Measurements from ENCODE around the gene MN1. TPM values are rescaled to one million over a fixed set of nuclear protein-coding genes. Genes with fewer than 3 reads are reported as not detected.

MN1 gene
- total RNA-seq, 1 donor from 2014 or later, result 0.53 TPM

GRCh38 chr22:27718186-27719035 is 83.1 kb downstream of the MN1 start:
- DNase-seq (ENCODE audit: low read depth, low spot score), result peak; percentile 47

GRCh38 chr22:27717094-27717493 is 84.5 kb downstream of the MN1 start:
- DNase-seq (ENCODE audit: low read depth, low spot score), result no peak

- no peak for DNase-seq (ENCODE audit: low read depth, low spot score)
Measured at GRCh38 chr22:27716074-27716473, 85.5 kb downstream of the MN1 start.

GRCh38 chr22:27715106-27715505 is 86.5 kb downstream of the MN1 start:
- no peak for DNase-seq (ENCODE audit: low read depth, low spot score)

- DNase-seq (ENCODE audit: low read depth, low spot score), result no peak
Measured at GRCh38 chr22:27714068-27714467, 87.5 kb downstream of the MN1 start.

GRCh38 chr22:27713461-27713860 is 88.1 kb downstream of the MN1 start:
- DNase-seq (ENCODE audit: low read depth, low spot score), result no peak

- no peak for DNase-seq (ENCODE audit: low read depth, low spot score)
Measured at GRCh38 chr22:27711756-27712155, 89.8 kb downstream of the MN1 start.

- DNase-seq (ENCODE audit: low read depth, low spot score), result no peak
Measured at GRCh38 chr22:27711012-27711411, 90.5 kb downstream of the MN1 start.

GRCh38 chr22:27709919-27710675 is 91.5 kb downstream of the MN1 start:
- no peak for DNase-seq (ENCODE audit: low read depth, low spot score)

GRCh38 chr22:27706489-27706888 is 95.1 kb downstream of the MN1 start:
- DNase-seq (ENCODE audit: low read depth, low spot score), result no peak

- no peak for DNase-seq (ENCODE audit: low read depth, low spot score)
Measured at GRCh38 chr22:27705408-27706080, 96.0 kb downstream of the MN1 start.

GRCh38 chr22:27704581-27704980 is 97.0 kb downstream of the MN1 start:
- no peak for DNase-seq (ENCODE audit: low read depth, low spot score)

GRCh38 chr22:27699383-27700019 is 102.1 kb downstream of the MN1 start:
- no peak for DNase-seq (ENCODE audit: low read depth, low spot score)

- no peak for DNase-seq (ENCODE audit: low read depth, low spot score)
Measured at GRCh38 chr22:27698813-27699212, 102.7 kb downstream of the MN1 start.

Other genes starting within 250 kb of the MN1 start
- gene PITPNB, start 117.5 kb upstream of the MN1 start, total RNA-seq, result 30.6 and 35.1 TPM in 2 replicates

All from pulmonary artery endothelial cell (primary cell).